ENCODE data around the gene CIPC.

Gene CIPC

DNA sequence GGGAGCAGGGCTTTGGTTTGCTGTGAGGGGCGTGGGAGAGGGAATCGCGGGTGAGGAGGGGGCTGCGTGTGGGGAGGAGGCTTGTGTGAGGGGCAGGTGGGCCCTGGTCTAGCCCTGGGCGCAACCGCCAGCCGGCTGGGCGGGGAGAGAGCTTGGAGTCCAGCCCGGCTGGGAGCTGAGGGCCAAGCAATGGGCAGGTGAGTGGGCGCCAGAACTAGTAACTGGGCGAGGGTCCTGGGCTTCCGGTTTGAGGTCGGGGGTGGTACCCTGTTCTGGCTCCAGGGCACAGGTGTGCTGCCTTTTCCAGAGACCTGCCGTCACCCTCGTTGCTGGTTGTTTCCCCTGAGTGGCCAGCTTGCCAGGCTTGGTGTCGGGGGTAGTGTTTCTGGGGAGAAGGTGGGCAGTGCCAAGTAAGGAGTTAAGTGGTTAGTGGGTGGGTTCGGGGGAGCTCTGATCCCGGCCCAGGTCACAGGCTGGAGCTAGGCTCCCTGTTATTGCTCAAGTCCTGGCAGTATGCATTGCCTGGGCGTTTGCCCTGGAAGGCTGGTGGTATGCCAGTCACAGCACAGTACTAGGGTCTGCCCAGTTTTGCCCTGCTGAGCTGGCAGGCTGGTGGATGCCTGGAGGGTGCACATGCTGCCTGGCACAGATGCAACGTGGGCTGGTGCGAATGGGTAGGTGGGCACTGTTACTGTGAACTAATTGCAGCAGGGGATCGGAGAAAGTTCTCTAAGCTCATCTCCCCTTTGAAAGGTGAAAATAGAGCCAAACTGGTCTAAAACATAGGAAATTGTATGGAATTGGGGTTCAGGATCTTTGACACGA, 683 bp downstream of the CIPC start:
- in situ Hi-C loops (cut with HindIII; ENCODE audit: low sequenced_read_pairs): loop anchor here (25.0 kb wide), 1 partner anchor 211 kb away; no protein-coding TSS in a partner anchor

DNA sequence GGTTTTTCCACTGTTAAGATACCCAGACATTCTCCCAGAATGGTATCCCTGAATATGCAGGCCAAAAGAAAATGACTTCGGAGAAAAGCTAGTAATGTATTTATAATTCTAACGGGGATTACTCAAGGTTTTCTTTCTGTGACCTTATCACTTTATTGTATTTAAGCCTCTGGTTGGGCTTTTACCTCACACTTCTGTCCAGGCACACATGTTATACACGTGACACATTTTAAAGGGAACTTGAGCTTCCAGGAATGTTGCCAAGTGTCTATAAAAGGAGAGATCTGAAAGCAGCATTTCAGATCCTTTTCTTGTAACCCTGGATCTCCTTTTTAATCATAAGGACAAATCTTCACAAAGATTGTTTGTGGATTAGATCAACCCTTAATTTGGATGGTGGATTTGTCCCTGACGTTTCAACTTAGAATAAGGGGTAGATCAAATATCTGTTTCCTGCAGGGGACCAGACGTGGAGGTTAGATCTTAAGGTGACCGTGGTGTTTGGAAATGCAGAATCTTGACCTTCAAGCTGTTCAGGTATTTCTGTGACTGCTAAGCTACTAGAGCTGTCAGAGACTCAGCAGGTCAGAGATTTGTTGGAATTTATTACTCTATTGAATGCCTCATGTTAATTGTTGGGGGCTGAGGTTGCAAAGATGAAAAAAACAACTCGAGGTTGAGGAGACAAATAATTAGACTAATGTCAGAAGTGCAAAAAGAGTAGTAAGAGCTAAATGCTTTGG, 1.5 kb downstream of the CIPC start:
- in situ Hi-C loops (cut with HindIII; ENCODE audit: low sequenced_read_pairs): loop anchor here (25.0 kb wide), 1 partner anchor 212 kb away; no protein-coding TSS in a partner anchor

DNA sequence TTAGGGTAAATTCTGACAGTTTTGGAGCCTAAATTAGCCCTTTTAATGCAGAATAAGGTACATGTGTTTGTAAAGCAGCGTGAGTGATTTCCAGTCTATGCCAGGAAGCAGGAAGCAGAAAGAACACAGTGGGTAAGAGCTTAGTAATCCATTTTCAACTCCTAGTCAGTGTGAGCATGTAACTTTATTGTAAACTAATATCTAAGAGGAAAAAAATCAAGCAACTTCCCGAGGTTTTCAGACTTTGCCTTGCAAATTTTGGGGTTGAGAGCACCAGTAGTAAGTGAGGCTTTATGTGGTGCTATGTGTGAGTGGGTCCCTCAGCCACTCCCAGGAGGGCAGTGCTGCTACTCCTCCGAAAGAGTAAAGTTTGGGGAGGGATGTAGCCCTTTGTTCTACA, 2.9 kb downstream of the CIPC start:
- in situ Hi-C loops (cut with HindIII; ENCODE audit: low sequenced_read_pairs): no loop called here

DNA sequence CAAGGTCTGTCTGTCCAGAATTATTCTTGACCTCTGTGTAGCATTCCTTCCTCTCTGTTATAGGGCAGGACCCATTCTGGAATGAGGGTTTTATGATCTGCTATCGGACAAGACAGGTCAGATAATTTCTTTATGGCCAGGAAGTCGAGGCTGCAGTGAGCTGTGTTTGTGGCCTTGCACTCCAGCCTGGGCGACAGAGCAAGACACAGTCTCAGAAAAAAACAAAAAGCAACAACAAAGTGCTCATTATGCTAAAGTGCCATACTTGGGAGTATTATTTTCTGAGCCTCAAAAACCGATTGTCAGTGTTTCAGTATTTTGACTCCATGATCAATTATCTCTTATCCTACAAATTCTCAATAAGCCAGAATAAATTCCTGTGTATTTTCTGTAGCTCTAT, 4.1 kb downstream of the CIPC start:
- in situ Hi-C loops (cut with HindIII; ENCODE audit: low sequenced_read_pairs): no loop called here

DNA sequence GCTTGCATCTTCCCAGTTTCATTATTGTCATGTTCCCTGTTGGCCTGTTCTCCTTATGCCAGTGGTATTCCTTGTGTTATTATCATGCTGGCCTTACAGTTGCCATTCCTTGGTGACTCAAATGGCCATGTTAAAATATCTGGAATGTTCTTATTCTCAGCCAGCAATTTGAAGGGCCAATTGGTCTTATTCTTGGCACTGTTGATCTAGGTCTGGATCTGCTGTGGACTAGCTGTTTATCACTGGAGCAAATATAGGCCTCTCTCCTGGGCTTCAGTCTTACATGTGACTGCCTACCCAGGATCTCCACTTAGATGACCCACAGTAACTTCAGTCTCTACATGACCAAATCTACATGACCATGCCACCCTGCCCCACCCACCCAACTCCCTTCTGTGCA, 5.4 kb downstream of the CIPC start:
- in situ Hi-C loops (cut with HindIII; ENCODE audit: low sequenced_read_pairs): no loop called here

DNA sequence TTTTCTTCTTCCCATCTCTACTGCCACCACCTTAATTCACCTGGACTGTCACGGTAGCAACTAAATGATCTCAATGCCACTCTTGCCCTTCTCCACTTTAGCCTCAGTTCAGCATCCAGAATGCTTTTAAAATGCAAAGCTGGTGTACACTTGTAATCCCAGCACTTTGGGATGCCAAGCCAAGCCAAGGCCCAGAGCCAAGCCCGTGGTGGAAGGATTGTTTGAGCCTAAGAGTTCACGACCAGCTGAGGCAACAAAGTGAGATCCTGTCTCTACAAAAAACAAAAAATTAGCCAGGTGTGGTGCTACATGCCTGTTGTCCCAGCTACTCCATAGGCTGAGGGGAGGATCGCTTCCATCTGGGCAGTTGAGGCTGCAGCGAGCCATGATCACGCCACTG, 5.9 kb downstream of the CIPC start:
- in situ Hi-C loops (cut with HindIII; ENCODE audit: low sequenced_read_pairs): no loop called here

DNA sequence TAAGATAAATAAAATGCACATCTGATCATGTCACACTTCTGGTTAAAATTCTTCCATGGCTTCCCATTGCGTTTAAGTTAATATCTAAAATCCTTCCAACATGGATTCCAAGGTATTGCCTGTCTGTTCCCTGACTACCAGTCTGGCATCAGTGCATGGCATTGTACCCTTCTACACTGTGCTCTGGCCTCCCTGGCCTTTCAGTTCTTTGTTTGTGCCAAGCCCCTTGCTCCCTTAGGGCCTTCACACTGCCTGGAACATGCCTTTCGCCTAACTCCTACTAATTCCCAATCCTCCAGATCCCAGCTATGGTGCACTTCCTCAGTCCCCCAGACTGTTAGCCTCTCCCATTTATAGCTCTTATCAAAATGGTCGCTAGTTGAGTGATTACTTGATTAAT, 6.3 kb downstream of the CIPC start:
- in situ Hi-C loops (cut with HindIII; ENCODE audit: low sequenced_read_pairs): no loop called here

DNA sequence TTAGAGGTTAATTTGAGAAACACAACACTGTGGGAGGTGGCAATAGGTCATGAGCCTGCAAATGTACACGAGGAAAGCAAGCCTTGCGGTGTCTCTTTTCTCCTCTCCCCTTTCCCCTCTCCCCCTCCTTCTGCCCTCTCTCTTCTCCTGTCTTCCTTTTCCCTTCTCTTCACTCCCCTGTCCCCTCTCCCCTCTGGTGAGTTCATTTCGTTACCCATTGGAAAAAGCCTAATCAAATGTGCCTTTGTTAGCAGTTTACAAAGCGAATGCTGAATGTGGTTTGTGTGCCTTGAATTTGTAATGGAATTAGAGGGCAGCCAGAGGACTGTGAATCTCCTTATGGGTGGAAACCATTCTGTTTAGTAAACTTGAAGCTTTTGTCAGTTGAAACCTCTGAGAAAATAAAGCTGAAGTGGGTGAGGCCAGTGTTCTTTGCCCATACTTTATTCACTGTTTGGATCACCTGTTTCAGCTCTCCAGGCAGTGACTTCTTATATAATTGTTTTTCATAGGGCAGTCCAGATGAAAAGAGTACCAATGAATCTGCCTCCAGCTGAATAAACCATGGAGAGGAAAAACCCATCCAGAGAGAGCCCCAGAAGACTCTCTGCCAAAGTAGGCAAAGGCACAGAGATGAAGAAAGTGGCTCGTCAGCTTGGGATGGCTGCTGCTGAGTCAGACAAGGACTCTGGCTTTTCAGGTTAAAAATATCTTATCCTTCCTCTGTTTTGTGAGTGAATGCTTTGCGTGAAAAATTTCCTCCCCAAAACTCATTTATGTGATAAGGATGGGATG, 7.3 kb downstream of the CIPC start:
- in situ Hi-C loops (cut with HindIII; ENCODE audit: low sequenced_read_pairs): no loop called here

DNA sequence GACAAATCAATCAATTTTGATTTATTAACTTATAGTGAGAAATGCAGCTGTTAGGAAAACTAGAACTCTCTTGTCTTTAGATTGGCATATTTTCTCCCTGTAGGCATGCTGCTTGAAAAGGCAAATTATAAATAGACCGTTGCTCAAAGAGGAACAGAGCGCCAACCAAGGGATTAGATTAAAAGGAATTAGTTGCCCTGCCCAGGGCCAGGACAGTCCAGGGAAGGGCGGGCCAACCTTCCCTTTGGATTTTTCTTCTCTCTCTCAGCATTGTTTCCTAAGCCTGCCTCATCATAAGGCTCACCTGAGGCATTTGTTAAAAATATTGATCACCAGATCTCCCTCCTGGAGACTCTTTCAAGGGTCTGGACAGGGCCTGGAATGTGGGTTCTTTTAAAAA, 8.6 kb downstream of the CIPC start:
- in situ Hi-C loops (cut with HindIII; ENCODE audit: low sequenced_read_pairs): no loop called here

DNA sequence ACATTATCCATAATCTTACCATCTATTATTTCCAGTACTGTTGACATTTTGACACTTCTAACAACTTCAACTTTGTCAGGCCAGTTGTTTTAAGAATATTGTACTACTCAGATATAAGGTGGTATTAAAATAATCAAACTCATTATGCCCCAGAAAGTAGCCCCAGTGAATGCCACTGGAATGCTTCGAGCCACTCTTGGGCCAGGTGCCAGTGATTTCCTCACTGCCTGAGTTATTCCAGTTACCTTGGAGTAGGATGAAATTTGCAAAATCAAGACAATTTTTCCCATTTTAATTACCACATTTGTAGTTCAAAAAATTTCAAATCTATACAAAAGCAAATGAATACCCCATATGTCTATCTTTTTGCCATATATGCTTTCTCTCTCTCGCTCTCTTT, 9.2 kb downstream of the CIPC start:
- in situ Hi-C loops (cut with HindIII; ENCODE audit: low sequenced_read_pairs): no loop called here

DNA sequence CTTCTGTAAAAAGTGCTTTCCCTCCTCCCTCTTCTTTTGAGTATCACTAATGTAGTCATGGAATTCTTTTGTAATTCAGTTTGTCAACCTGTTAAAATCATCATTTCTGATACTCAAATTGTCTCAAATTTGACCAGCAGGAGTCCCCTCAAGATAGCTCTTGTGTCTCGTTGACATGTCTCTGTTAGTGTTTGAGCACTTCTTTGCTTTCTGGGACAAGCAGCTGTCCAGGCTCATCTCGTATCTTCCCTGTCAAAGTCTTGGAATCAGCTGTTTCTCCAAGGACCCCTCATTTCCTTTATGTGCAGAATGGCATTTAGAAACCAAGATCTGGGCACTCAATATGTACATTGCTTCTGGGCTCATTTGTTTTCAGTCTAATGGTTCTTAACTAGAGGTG, 10.7 kb downstream of the CIPC start:
- in situ Hi-C loops (cut with HindIII; ENCODE audit: low sequenced_read_pairs): no loop called here

DNA sequence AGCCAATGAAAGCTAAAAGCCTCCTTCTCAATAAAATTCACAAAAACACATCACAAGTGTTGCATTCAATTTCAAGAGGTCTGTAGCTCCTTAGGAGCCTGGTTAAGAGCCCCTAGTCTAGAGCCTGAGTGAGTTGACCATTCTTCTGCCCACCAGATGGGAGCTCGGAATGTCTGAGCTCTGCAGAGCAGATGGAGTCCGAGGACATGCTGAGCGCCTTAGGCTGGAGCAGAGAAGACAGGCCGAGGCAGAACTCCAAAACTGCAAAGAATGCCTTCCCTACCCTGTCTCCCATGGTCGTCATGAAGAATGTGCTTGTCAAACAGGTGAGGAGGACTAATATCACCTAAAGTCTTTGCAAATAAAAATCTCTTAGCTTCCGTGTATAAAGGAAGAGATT, 11.6 kb downstream of the CIPC start:
- in situ Hi-C loops (cut with HindIII; ENCODE audit: low sequenced_read_pairs): no loop called here

DNA sequence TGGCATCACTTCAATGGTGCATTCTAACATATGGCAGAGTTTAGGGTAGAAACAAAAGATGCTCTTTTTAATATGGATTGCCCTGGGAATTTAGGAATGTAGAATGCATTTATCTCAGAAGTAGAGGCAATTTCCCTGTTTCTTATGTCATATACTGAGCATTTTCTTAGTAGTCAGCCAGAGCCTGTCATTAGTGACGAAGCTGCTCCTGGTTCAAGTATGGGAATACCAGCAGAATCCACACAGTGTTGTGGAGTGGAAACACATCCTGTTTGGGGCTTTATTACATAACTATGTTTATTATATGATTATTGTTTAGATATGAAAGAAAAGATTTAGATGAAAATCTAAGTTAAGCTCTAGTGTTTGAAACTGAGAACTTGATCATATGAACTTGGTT, 12.2 kb downstream of the CIPC start:
- in situ Hi-C loops (cut with HindIII; ENCODE audit: low sequenced_read_pairs): no loop called here

DNA sequence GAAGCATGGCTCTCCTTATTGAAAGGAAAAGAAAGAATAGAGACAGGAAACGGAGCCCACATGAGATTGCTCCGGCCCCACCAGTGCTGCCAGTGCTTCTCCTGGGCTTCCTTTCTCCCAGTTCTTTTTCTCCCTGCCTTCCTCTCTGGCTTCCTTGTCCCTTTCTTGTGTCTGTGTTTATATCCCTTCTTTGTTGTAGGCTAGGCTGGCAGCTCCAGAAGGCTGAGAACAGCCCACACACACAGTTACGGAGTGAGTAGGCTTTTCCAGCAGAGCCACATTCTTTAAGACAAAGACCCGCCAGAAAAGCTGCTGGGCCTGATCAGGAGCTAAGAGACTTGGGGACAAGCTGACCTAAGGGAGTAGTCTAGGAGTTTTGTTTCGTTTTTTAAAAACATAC, 13.0 kb downstream of the CIPC start:
- in situ Hi-C loops (cut with HindIII; ENCODE audit: low sequenced_read_pairs): no loop called here

DNA sequence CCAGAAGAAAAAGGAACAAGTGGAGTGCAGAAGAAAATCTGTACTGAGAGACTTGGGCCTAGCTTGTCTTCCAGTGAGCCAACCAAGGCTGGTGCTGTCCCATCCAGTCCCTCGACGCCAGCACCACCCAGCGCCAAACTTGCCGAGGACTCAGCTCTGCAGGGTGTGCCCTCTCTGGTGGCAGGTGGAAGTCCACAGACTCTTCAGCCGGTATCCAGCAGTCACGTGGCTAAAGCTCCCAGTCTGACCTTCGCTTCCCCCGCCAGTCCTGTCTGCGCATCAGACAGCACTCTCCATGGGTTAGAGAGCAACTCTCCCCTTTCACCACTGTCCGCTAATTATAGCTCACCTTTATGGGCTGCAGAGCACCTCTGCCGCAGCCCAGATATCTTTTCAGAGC, 15.6 kb downstream of the CIPC start:
- in situ Hi-C loops (cut with HindIII; ENCODE audit: low sequenced_read_pairs): no loop called here

DNA sequence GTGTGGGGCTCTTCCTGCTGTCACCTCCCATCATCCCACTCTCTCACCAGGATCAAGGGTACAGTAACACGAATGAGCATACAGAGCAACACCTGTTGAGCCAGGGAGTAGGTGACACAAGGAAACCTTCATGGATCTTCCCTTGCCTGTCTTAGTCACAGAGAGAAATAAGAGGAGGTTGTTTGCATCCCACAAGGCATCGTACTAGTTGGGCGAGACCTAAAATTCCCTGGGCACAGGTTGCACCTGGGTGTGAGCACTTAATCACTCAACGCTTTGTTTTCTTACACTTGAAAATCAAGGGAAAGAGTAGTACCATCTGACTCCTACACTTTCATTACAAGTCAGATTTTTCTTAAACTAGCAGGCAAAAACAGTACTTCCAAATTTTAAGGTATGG, 16.6 kb downstream of the CIPC start:
- in situ Hi-C loops (cut with HindIII; ENCODE audit: low sequenced_read_pairs): no loop called here

DNA sequence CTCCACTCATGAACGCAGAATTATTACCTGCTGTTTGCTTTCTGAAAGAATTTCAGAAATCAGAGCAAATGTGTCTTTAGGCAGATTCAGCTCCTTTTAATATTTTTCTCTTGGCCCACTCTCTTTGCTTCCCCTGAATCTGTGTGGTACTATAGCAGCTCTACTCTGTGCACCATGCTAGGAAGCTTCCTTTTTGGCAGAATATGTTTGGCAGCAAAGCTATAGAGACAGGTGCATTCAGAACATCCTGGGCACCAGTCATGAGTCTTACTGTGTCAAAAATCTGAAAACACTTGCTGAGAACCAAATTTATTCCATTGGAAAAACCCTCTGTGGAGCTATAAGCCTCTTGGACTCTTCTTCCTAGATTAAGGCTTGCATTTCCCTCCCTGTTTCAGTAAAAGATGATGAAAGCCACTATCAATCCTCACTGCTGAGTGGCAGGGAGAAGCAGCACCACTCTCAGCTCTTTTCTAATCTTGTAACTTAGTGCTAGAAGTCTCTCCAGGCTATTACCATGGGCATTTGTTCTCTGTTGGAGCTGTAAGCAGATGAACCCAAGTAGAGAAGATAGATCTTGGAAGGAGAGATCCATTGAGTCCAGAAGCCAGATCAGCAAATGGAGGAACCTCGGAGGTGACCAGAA, 18.2 kb downstream of the CIPC start:
- in situ Hi-C loops (cut with HindIII; ENCODE audit: low sequenced_read_pairs): no loop called here

DNA sequence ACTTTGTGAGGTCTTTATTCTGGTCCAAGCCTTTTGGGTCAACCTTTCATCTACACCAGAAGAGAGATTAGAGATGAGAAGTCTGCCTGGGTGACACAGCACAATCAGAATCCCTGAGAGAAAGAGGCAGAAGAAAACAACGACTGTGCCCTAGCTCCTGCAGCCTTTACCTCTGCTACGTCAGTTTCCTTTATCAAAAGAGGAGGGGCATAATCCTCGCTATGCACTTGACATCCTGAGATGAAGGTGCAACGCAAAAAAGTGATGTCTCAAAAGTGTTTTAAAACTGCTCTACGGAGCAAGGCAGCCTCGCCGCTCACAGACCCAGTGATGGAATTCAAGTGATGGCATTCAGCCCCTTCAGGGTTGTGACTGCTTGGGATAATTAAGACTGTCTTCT, 21.8 kb downstream of the CIPC start:
- in situ Hi-C loops (cut with HindIII; ENCODE audit: low sequenced_read_pairs): no loop called here

DNA sequence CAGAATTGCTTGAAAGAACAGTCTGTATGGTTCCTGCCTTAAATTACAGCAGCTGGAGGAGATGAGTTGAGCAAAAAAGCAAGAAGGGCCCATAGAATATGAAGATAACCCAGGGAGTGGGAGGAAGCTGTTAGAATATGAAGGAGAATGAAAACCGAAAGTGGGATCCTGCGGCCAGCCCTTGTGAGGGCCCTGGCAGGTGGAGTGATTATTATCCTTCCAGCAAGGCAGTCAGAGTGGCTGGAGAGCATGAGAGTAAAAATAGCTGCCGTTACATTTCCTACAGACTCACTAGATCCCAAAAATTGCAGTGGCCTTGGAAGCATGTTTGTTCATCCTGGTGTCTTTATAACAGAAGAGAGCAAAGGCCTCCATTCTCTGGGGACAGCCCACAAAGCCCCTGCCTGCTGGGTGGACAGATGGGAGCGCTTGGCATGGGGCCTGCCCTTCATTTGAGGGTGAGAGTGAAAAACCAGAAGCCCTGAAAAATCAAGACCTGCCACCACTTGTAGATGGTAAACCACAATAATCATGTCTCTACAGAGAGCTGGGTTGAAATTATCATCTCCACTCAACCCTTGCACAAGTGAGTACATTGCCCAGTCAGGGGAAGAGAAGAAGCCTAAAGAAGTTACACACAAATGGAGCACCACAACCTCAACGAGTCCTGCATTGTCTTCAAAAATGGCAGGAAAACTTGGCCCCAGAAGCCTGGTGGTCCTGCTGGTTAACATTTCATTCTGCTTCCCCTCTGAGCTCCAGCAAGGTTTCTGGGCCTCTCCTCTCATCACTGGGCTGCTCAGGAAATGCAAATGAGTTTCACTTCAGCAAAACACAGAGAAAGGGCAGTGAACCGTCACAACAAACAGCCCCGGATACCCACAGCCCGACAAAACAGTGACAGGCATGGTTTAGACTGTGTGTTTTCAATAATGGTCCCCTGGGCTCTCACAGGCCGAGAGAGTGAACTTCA, 23.0 kb downstream of the CIPC start:
- in situ Hi-C loops (cut with HindIII; ENCODE audit: low sequenced_read_pairs): no loop called here
